Measurements from ENCODE around the gene GOT1.

Gene GOT1

GRCh38 chr10:99360934-99361333 is 69.5 kb downstream of the GOT1 start:
- no peak for DNase-seq (ENCODE audit: low read depth, low spot score)

GRCh38 chr10:99358101-99358500 is 72.3 kb downstream of the GOT1 start:
- DNase-seq (ENCODE audit: low read depth, low spot score): peak; percentile 38

GRCh38 chr10:99357691-99358090 is 72.7 kb downstream of the GOT1 start:
- DNase-seq (ENCODE audit: low read depth, low spot score): no peak

- DNase-seq (ENCODE audit: low read depth, low spot score): no peak
Measured at GRCh38 chr10:99353182-99353581, 77.2 kb downstream of the GOT1 start.

GRCh38 chr10:99347672-99348071 is 82.8 kb downstream of the GOT1 start:
- no peak for DNase-seq (ENCODE audit: low read depth, low spot score)

Measured in ELF-1 (cell line).